GM12878 (cell line): ENCODE measurements around the gene EVC. TPM values are rescaled to one million over a fixed set of nuclear protein-coding genes. Genes with fewer than 3 reads are reported as not detected.
A peak's percentile ranks its signal among the peaks of the same experiment; 100 is the strongest.

ENCODE experiments used
- ATF7 ChIP-seq: fragments of 450-650 bp; IDR thresholded peaks from 2 replicates; pipeline ENCODE4 v1.6.1; 2016; ENCODE audit warnings: low read depth, mild to moderate bottlenecking
- CREM ChIP-seq: IDR thresholded peaks from 2 replicates; pipeline ENCODE4 v1.6.1; 2014; ENCODE audit warnings: antibody characterized with exemption, low read depth
- ETV6 ChIP-seq, 2 experiments: fragments of 450-650 bp in 1 of 2; IDR thresholded peaks in 1 of 2; conservative IDR thresholded peaks in 1 of 2; 2 replicates each; pipeline ENCODE4 v1.6.1; 2014; ENCODE audit warnings: antibody characterized with exemption in 1 of 2, borderline replicate concordance in 1 of 2, low read depth in 1 of 2, mild to moderate bottlenecking in 1 of 2, moderate library complexity in 1 of 2
- FOXM1 ChIP-seq: IDR thresholded peaks from 2 replicates; pipeline ENCODE4 v1.6.1; 2012; ENCODE audit warnings: low read depth, mild to moderate bottlenecking, inconsistent platforms, low read length, moderate library complexity
- RAD21 ChIP-seq: IDR thresholded peaks from 2 replicates; pipeline ENCODE4 v1.6.1; 2011; ENCODE audit warnings: mild to moderate bottlenecking, low read depth, low read length, moderate library complexity; ENCODE audit not compliant: insufficient read depth
- RCOR1 ChIP-seq: conservative IDR thresholded peaks from 2 replicates; pipeline ENCODE4 v1.6.1; 2012; ENCODE audit warnings: low read depth, low read length, improper control_type of control experiment
- TCF12 ChIP-seq: IDR thresholded peaks from 2 replicates; pipeline ENCODE4 v1.6.1; 2011; ENCODE audit warnings: low read depth, mild to moderate bottlenecking, low read length
- ZBED1 ChIP-seq: IDR thresholded peaks from 2 replicates; pipeline ENCODE4 v1.6.1; 2016; ENCODE audit warnings: borderline replicate concordance
- ZZZ3 ChIP-seq: IDR thresholded peaks from 2 replicates; pipeline ENCODE4 v1.6.1; 2011; ENCODE audit warnings: low read depth; ENCODE audit not compliant: control insufficient read depth, insufficient read length
- polyA plus RNA-seq, 11 experiments: library from polyadenylated mRNA; depleted of rRNA in 4 of 11; unstranded in 6 of 11; stranded (reverse) in 5 of 11; fragments of >200 nt; fragmentation: Nextera tagmentation in 4 of 11; fragmentation: Illumina TruSeq in 1 of 11; extraction: Ambion mirVana in 4 of 11; extraction: Trizol in 1 of 11; gene quantifications; 1 replicate in 1 of 11; 2 replicates in 10 of 11; pipeline versions ENCODE4 v1.2.1 to v1.2.3, GENCODE V29; 2011 to 2016; ENCODE audit warnings: inconsistent platforms in 2 of 11, missing spikeins in 2 of 11, low read depth in 1 of 11
- total RNA-seq, 4 experiments: library from RNA; depleted of rRNA in 3 of 4; stranded (reverse); fragments of >200 nt in 3 of 4; fragmentation: Illumina TruSeq in 1 of 4; extraction: Trizol in 1 of 4; gene quantifications; 2 replicates each; pipeline versions ENCODE4 v1.2.1 to v1.2.3, GENCODE V29; 2013 to 2021
- TF ChIP-seq, protein P1 (sequence below): IDR thresholded peaks from 2 replicates; pipeline ENCODE4 v1.6.1; 2011; ENCODE audit warnings: borderline replicate concordance, low read depth, mild to moderate bottlenecking, moderate library complexity, mixed read lengths, low read length; ENCODE audit not compliant: insufficient read depth; ENCODE audit errors: extremely low read length
- TF ChIP-seq, protein P2 (sequence below): IDR thresholded peaks from 2 replicates; pipeline ENCODE4 v1.6.1; 2011; ENCODE audit warnings: borderline replicate concordance, low read depth, mild to moderate bottlenecking, moderate library complexity, low read length; ENCODE audit not compliant: insufficient read depth, poor library complexity, severe bottlenecking

Gene EVC
- total and polyA plus RNA-seq, 10 of the 15 experiments (the other 5 are each of a cell fraction or from before 2014, with no cell fraction given) = 0.87 to 55.9 (median 15.6) TPM

DNA sequence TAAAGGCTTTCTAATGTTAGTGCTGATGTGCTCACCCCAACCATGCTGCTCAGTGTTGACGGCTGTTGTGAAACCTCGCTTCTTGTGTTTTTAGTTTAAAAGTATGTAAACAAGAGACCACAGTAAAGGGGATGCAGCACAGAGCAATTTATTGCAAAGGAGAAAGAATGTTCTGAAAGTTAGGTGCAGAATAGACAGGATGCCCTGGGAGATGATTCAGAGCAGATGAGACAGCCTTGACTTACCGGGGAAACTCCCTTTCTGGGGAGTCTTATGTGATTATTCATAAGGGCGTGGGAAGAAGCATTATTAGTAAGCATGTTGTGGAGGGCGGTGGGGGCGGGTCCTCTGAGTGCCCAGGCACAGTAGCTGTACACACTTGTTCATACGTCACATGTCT, 47.7 kb downstream of the EVC start (continued):
- 0 out of 2 replicates have a peak, but pooled peaks have one; percentile 32 for TF ChIP-seq FOXM1
- 0 out of 2 replicates have a peak, but pooled peaks have one; percentile 42 for TF ChIP-seq TCF12
- TF ChIP-seq ZZZ3 = no peak
- TF ChIP-seq ATF7 = peak; percentile 21; the same call in 1 of the 2 replicates
- TF ChIP-seq ZBED1 = peak; percentile 58; the same call in 1 of the 2 replicates
- 0 out of 4 replicates have a peak, but pooled peaks of 1 of the 2 experiments have one; percentile 38 for TF ChIP-seq ETV6 (conservative IDR thresholded peaks at IDR 0.05 in 1 of 2, IDR thresholded peaks at IDR 0.05 in 1 of 2; ENCODE audit: borderline replicate concordance in 1 of 2, low read depth in 1 of 2)
- TF ChIP-seq RAD21 = 0 out of 2 replicates have a peak, but pooled peaks have one; percentile 3
- TF ChIP-seq, protein P1, sequence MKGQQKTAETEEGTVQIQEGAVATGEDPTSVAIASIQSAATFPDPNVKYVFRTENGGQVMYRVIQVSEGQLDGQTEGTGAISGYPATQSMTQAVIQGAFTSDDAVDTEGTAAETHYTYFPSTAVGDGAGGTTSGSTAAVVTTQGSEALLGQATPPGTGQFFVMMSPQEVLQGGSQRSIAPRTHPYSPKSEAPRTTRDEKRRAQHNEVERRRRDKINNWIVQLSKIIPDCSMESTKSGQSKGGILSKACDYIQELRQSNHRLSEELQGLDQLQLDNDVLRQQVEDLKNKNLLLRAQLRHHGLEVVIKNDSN = no peak
- TF ChIP-seq, protein P2, sequence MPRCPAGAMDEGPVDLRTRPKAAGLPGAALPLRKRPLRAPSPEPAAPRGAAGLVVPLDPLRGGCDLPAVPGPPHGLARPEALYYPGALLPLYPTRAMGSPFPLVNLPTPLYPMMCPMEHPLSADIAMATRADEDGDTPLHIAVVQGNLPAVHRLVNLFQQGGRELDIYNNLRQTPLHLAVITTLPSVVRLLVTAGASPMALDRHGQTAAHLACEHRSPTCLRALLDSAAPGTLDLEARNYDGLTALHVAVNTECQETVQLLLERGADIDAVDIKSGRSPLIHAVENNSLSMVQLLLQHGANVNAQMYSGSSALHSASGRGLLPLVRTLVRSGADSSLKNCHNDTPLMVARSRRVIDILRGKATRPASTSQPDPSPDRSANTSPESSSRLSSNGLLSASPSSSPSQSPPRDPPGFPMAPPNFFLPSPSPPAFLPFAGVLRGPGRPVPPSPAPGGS = peak; percentile 91
- TF ChIP-seq CREM = peak; percentile 71; the same call in 1 of the 2 replicates
- no peak for TF ChIP-seq RCOR1
- TF ChIP-seq, all 136 proteins: peak for 16
